ENCODE results near the gene C14orf180. TPM values are rescaled to one million over a fixed set of nuclear protein-coding genes. Genes with fewer than 3 reads are reported as not detected.

C14orf180 gene
- total and polyA plus RNA-seq, 10 of the 15 experiments (the other 5 are each of a cell fraction or from before 2014, with no cell fraction given), result not detected

DNA sequence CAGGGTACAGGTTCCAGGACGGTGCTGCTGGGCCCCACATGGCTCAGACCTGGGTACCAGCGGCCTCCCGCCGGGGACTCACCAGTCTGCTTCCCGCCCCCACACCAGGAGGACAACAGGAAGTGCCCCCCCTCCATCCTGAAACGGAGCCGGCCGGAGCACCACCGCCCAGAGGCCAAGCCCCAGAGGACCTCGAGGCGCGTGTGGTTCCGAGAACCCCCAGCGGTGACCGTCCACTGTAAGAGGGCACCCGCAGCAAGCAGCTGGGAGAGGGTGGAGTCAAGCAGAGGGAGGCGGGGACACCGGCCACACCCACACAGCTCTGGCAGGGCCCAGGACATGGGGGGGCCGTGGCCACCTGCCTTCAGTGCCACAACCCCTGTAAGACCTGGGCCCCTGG, 8.1 kb downstream of the C14orf180 start:
- POLR2A ChIA-PET, result no interaction called here

More for the DNA sequence above, 8.1 kb downstream of the C14orf180 start:
- ChIA-PET RAD21 (ENCODE audit: unreplicated experiment) (no interaction called here), SMC1A (ENCODE audit: uncharacterized antibody, unreplicated experiment) (no interaction called here), CTCF (no interaction called here)
- H3K27me3 ChIP-seq (replicated peaks in 1 of 2; ENCODE audit: control insufficient read depth in 2 of 2, insufficient read depth in 2 of 2, low read length in 1 of 2), result peaks cover 0 to 2% of the 10 kb centered on the region in 2 experiments; a peak in 1 of 4 replicates
- H3K4me2 ChIP-seq (ENCODE audit: control insufficient read depth, insufficient read depth), result no peak overlapping the region
- H4K20me1 ChIP-seq (ENCODE audit: control insufficient read depth, insufficient read depth), result no peaks in the 10 kb centered on the region
- ATAC-seq, result no peak
- intact Hi-C loops (cut with micrococcal nuclease; ENCODE audit: unreplicated experiment), result no loop called here
- no peak for FAIRE-seq
- DNase-seq (ENCODE audit: low read depth, low spot score), result no peak
- no peak overlapping the region for H3K4me3 ChIP-seq
- H3K9ac ChIP-seq (ENCODE audit: control insufficient read depth, insufficient read depth, low read length), result no peak overlapping the region
- H3K36me3 ChIP-seq (ENCODE audit: control insufficient read depth in 2 of 2, insufficient read depth in 2 of 2, low read length in 1 of 2), result no peaks in the 10 kb centered on the region
- in situ Hi-C loops (cut with MboI), result no loop called here
- no TSS peak for BruUV-seq (replicated peaks)
- H3K9me3 ChIP-seq (replicated peaks; ENCODE audit: control insufficient read depth, insufficient read depth, low read length), result no peaks in the 10 kb centered on the region
- no peaks in the 10 kb centered on the region for H3K4me1 ChIP-seq (ENCODE audit: control insufficient read depth, insufficient read depth, low read length)
- H3K79me2 ChIP-seq (ENCODE audit: control insufficient read depth, insufficient read depth, low read length), result no peaks in the 10 kb centered on the region
- TF ChIP-seq WRNIP1 (IDR thresholded peaks at IDR 0.05; ENCODE audit: borderline replicate concordance, low read depth, low read length) (no peak), SPI1 (IDR thresholded peaks at IDR 0.05; ENCODE audit: borderline replicate concordance, insufficient read depth, low read depth, low read length) (no peak), HDGF (IDR thresholded peaks at IDR 0.05) (no peak), CREB1 (IDR thresholded peaks at IDR 0.05; ENCODE audit: low read depth) (no peak), BCL11A (IDR thresholded peaks at IDR 0.05; ENCODE audit: low read depth, low read length) (no peak), KDM1A (IDR thresholded peaks at IDR 0.05; ENCODE audit: borderline replicate concordance) (no peak), TCF7 (IDR thresholded peaks at IDR 0.05; ENCODE audit: borderline replicate concordance) (no peak), RBBP5 (conservative IDR thresholded peaks at IDR 0.05) (no peak), RELA (IDR thresholded peaks at IDR 0.05; ENCODE audit: borderline replicate concordance, partially characterized antibody) (no peak), FOXK2 (IDR thresholded peaks at IDR 0.05) (no peak)
- TF ChIP-seq, protein P1, sequence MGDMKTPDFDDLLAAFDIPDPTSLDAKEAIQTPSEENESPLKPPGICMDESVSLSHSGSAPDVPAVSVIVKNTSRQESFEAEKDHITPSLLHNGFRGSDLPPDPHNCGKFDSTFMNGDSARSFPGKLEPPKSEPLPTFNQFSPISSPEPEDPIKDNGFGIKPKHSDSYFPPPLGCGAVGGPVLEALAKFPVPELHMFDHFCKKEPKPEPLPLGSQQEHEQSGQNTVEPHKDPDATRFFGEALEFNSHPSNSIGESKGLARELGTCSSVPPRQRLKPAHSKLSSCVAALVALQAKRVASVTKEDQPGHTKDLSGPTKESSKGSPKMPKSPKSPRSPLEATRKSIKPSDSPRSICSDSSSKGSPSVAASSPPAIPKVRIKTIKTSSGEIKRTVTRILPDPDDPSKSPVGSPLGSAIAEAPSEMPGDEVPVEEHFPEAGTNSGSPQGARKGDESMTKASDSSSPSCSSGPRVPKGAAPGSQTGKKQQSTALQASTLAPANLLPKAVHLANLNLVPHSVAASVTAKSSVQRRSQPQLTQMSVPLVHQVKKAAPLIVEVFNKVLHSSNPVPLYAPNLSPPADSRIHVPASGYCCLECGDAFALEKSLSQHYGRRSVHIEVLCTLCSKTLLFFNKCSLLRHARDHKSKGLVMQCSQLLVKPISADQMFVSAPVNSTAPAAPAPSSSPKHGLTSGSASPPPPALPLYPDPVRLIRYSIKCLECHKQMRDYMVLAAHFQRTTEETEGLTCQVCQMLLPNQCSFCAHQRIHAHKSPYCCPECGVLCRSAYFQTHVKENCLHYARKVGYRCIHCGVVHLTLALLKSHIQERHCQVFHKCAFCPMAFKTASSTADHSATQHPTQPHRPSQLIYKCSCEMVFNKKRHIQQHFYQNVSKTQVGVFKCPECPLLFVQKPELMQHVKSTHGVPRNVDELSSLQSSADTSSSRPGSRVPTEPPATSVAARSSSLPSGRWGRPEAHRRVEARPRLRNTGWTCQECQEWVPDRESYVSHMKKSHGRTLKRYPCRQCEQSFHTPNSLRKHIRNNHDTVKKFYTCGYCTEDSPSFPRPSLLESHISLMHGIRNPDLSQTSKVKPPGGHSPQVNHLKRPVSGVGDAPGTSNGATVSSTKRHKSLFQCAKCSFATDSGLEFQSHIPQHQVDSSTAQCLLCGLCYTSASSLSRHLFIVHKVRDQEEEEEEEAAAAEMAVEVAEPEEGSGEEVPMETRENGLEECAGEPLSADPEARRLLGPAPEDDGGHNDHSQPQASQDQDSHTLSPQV (IDR thresholded peaks at IDR 0.05), result no peak
- TF ChIP-seq, protein P2, sequence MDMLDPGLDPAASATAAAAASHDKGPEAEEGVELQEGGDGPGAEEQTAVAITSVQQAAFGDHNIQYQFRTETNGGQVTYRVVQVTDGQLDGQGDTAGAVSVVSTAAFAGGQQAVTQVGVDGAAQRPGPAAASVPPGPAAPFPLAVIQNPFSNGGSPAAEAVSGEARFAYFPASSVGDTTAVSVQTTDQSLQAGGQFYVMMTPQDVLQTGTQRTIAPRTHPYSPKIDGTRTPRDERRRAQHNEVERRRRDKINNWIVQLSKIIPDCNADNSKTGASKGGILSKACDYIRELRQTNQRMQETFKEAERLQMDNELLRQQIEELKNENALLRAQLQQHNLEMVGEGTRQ (IDR thresholded peaks at IDR 0.05; ENCODE audit: borderline replicate concordance, low read depth, low read length), result no peak
- TF ChIP-seq, protein P3, sequence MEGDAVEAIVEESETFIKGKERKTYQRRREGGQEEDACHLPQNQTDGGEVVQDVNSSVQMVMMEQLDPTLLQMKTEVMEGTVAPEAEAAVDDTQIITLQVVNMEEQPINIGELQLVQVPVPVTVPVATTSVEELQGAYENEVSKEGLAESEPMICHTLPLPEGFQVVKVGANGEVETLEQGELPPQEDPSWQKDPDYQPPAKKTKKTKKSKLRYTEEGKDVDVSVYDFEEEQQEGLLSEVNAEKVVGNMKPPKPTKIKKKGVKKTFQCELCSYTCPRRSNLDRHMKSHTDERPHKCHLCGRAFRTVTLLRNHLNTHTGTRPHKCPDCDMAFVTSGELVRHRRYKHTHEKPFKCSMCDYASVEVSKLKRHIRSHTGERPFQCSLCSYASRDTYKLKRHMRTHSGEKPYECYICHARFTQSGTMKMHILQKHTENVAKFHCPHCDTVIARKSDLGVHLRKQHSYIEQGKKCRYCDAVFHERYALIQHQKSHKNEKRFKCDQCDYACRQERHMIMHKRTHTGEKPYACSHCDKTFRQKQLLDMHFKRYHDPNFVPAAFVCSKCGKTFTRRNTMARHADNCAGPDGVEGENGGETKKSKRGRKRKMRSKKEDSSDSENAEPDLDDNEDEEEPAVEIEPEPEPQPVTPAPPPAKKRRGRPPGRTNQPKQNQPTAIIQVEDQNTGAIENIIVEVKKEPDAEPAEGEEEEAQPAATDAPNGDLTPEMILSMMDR (IDR thresholded peaks at IDR 0.05 in 2 of 3, conservative IDR thresholded peaks at IDR 0.05 in 1 of 3; ENCODE audit: control insufficient read depth in 2 of 3, extremely low read depth in 1 of 3, insufficient read depth in 1 of 3, low read depth in 3 of 3, low read length in 3 of 3), result no peak
- 20% methylated on average over 19 of the region's 19 CpGs for WGBS (ENCODE audit: insufficient coverage, insufficient replicate concordance, low lambda C conversion rate, missing lambda C conversion rate)
- no peak overlapping the region for H2AFZ ChIP-seq (ENCODE audit: control insufficient read depth, low read depth, low read length)
- H3K27ac ChIP-seq (ENCODE audit: control insufficient read depth, insufficient read depth), result no peak overlapping the region

All from GM12878 (cell line).